Skin epidermis (tissue), 12 donors: Measurements from ENCODE around the gene PPP1R37.
"Not testable (repeated sequence)": the region's sequence is repeated elsewhere in the genome, so short reads cannot be mapped to it uniquely, and the experiment has no call there.

Experiments
- H3K27ac ChIP-seq, 21 experiments: fragments of 200-600 bp; sonication (generic) in 11 of 21; one replicate each; pipeline ENCODE4 v1.5.0; 2020; ENCODE audit warnings: mild to moderate bottlenecking in 3 of 21, inconsistent platforms in 2 of 21, moderate library complexity in 2 of 21
- H3K4me3 ChIP-seq, 7 experiments: fragments of 200-600 bp; sonication (generic) in 2 of 7; one replicate each; pipeline ENCODE4 v1.5.0; 2020; ENCODE audit warnings: inconsistent platforms in 2 of 7, mild to moderate bottlenecking in 2 of 7, moderate library complexity in 1 of 7

Gene PPP1R37

GRCh38 chr19:45104658-45105349 is 11.8 kb downstream of the PPP1R37 start:
- H3K27ac ChIP-seq, result peak overlapping the region in 5 of 21 experiments; percentile 19 to 66 (median 31)
- no peak overlapping the region for H3K4me3 ChIP-seq

- not testable (repeated sequence) for H3K4me3 ChIP-seq, H3K27ac ChIP-seq
These were observed 13.4 kb downstream of the PPP1R37 start for GRCh38 chr19:45106363-45106762.

GRCh38 chr19:45107621-45108150 is 14.7 kb downstream of the PPP1R37 start:
- no peak overlapping the region for H3K4me3 ChIP-seq

GRCh38 chr19:45110851-45111266 is 17.9 kb downstream of the PPP1R37 start:
- no peak overlapping the region for H3K27ac ChIP-seq
- no peak overlapping the region for H3K4me3 ChIP-seq

More at GRCh38 chr19:45107621-45108150, 14.7 kb downstream of the PPP1R37 start:
- no peak overlapping the region for H3K27ac ChIP-seq

GRCh38 chr19:45112111-45112827 is 19.3 kb downstream of the PPP1R37 start:
- H3K27ac ChIP-seq, result no peak overlapping the region
- no peak overlapping the region for H3K4me3 ChIP-seq

GRCh38 chr19:45113628-45114027 is 20.6 kb downstream of the PPP1R37 start:
- Histone ChIP-seq H3K27ac (no peak overlapping the region), H3K4me3 (no peak overlapping the region)

- Histone ChIP-seq H3K4me3 (no peak overlapping the region), H3K27ac (no peak overlapping the region)
These were observed 21.1 kb downstream of the PPP1R37 start for GRCh38 chr19:45114116-45114515.

- no peak overlapping the region for H3K27ac ChIP-seq
- H3K4me3 ChIP-seq, result no peak overlapping the region
These were observed 23.0 kb downstream of the PPP1R37 start for GRCh38 chr19:45115809-45116615.

- Histone ChIP-seq H3K27ac (peak overlapping the region in 2 of 21 experiments; percentile 1 to 61), H3K4me3 (no peak overlapping the region)
These were observed 24.2 kb downstream of the PPP1R37 start for GRCh38 chr19:45117167-45117594.

- Histone ChIP-seq H3K27ac (peak overlapping the region in 6 of 21 experiments; percentile 1 to 61 (median 23)), H3K4me3 (no peak overlapping the region)
These were observed 24.7 kb downstream of the PPP1R37 start for GRCh38 chr19:45117671-45118070.

GRCh38 chr19:45118106-45118505 is 25.1 kb downstream of the PPP1R37 start:
- Histone ChIP-seq H3K27ac (peak overlapping the region in 6 of 21 experiments; percentile 18 to 61 (median 28)), H3K4me3 (no peak overlapping the region)

- H3K4me3 ChIP-seq, result not testable (repeated sequence)
- peak overlapping the region in 2 of 21 experiments; percentile 18 to 30 for H3K27ac ChIP-seq
These were observed 25.8 kb downstream of the PPP1R37 start for GRCh38 chr19:45118591-45119355.

- H3K27ac ChIP-seq, result peak overlapping the region in 1 of 21 experiments; percentile 18
- H3K4me3 ChIP-seq, result no peak overlapping the region
These were observed 26.6 kb downstream of the PPP1R37 start for GRCh38 chr19:45119582-45119981.

GRCh38 chr19:45121827-45122345 is 28.9 kb downstream of the PPP1R37 start:
- Histone ChIP-seq H3K4me3 (no peak overlapping the region), H3K27ac (peak overlapping the region in 2 of 21 experiments; percentile 20 to 24)

GRCh38 chr19:45122832-45123231 is 29.9 kb downstream of the PPP1R37 start:
- no peak overlapping the region for H3K4me3 ChIP-seq
- no peak overlapping the region for H3K27ac ChIP-seq

- H3K27ac ChIP-seq, result no peak overlapping the region
- no peak overlapping the region for H3K4me3 ChIP-seq
These were observed 30.5 kb downstream of the PPP1R37 start for GRCh38 chr19:45123440-45123850.

GRCh38 chr19:45124021-45124420 is 31.0 kb downstream of the PPP1R37 start:
- Histone ChIP-seq H3K27ac (peak overlapping the region in 1 of 21 experiments; percentile 22), H3K4me3 (no peak overlapping the region)

GRCh38 chr19:45125360-45125759 is 32.4 kb downstream of the PPP1R37 start:
- Histone ChIP-seq H3K4me3 (no peak overlapping the region), H3K27ac (no peak overlapping the region)

- H3K4me3 ChIP-seq, result no peak overlapping the region
- H3K27ac ChIP-seq, result no peak overlapping the region
These were observed 33.1 kb downstream of the PPP1R37 start for GRCh38 chr19:45125975-45126493.
